Iris pigment epithelial cell (primary cell): Measurements from ENCODE around the gene CDH15.
A peak's percentile ranks its signal among the peaks of the same experiment; 100 is the strongest.

Source experiments
- DNase-seq: peaks from one replicate; pipeline ENCODE4 v3.0.0-alpha.2; 2011; ENCODE audit warnings: low read depth

CDH15 gene

GRCh38 chr16:89171216-89172170 is at the start of gene CDH15:
Gene CDH15, plus strand, starts transcription at chr16:89171748. Its CDS starts 84 bp downstream, at chr16:89171832.
- DNase-seq: peak; percentile 88

GRCh38 chr16:89122322-89122851 is 49.2 kb upstream of the CDH15 start:
- DNase-seq: no peak

- DNase-seq: peak; percentile 14
Measured at GRCh38 chr16:89123001-89123830, 48.3 kb upstream of the CDH15 start.

GRCh38 chr16:89123831-89124100 is 47.8 kb upstream of the CDH15 start:
- no peak for DNase-seq

GRCh38 chr16:89129378-89129777 is 42.2 kb upstream of the CDH15 start:
- no peak for DNase-seq

GRCh38 chr16:89130448-89130847 is 41.1 kb upstream of the CDH15 start:
- DNase-seq: no peak

GRCh38 chr16:89131783-89132182 is 39.8 kb upstream of the CDH15 start:
- DNase-seq: no peak

- DNase-seq: no peak
Measured at GRCh38 chr16:89132194-89133005, 39.1 kb upstream of the CDH15 start.

GRCh38 chr16:89133457-89134127 is 38.0 kb upstream of the CDH15 start:
- DNase-seq: no peak

- no peak for DNase-seq
Measured at GRCh38 chr16:89134269-89134668, 37.3 kb upstream of the CDH15 start.

GRCh38 chr16:89135166-89135565 is 36.4 kb upstream of the CDH15 start:
- no peak for DNase-seq

GRCh38 chr16:89135971-89136765 is 35.4 kb upstream of the CDH15 start:
- DNase-seq: no peak

GRCh38 chr16:89136931-89137330 is 34.6 kb upstream of the CDH15 start:
- no peak for DNase-seq

GRCh38 chr16:89137666-89138512 is 33.7 kb upstream of the CDH15 start:
- DNase-seq: no peak

- no peak for DNase-seq
Measured at GRCh38 chr16:89138513-89138795, 33.1 kb upstream of the CDH15 start.

GRCh38 chr16:89138843-89139520 is 32.6 kb upstream of the CDH15 start:
- no peak for DNase-seq

- no peak for DNase-seq
Measured at GRCh38 chr16:89139907-89140361, 31.6 kb upstream of the CDH15 start.

GRCh38 chr16:89140401-89140800 is 31.1 kb upstream of the CDH15 start:
- no peak for DNase-seq
